Measurements from ENCODE around the gene AGPAT3. TPM values are rescaled to one million over a fixed set of nuclear protein-coding genes. Genes with fewer than 3 reads are reported as not detected.

The AGPAT3 gene
- total and polyA plus RNA-seq, 2 donors (not counting 3 experiments of a cell fraction or from before 2014, with no cell fraction given): 39.9 to 76.7 TPM

DNA sequence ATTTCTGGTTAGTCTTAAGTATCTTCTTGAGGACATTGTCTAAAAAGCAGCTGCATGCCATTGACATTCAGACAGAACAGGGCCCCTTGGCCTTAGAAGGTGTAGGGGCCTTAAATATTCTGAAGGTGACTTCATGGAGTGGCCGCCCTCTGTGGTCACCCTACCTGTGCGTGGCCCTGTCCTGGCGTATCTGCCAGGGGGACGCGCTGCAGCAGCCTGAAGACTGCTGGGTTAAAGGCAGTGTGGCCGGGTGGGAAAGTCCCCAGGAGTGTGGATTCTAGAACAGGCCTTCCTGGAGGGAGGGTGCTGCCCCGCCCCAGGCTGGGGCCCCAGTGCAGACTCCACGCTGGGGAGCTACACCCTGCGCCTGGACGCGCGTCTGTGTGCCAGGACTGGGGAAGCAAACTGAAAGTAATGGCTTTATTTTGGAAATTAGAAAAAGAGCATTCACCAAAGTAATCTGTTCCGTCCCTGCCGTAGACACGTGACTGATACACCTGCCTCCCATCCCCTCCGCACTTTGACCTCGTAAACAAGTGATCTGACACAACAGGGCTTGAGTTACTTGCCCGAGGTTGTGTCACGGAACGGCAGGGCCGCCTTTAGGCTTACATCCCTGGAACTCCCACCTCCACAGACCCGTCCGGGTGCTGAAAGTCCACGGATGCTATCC, 1.8 kb downstream of the AGPAT3 start:
- DNase-seq (ENCODE audit: low read depth, low spot score) (peak; percentile 18), FAIRE-seq (no peak)
- intact Hi-C loops (cut with micrococcal nuclease): loop anchor here (1.0 to 5.0 kb wide), 3 partner anchors 27 to 72 kb away; no protein-coding TSS in a partner anchor
- H3K4me2 ChIP-seq (ENCODE audit: insufficient read depth, low read length): peak overlapping the region; percentile 91
- peaks cover 0 to 2% of the 10 kb centered on the region in 2 experiments for H3K36me3 ChIP-seq (ENCODE audit: control insufficient read depth in 2 of 2, extremely low read depth in 1 of 2, insufficient read depth in 2 of 2, low read length in 2 of 2)
- peak overlapping the region; percentile 3 for H3K9ac ChIP-seq (replicated peaks; ENCODE audit: extremely low read depth, insufficient read depth, low read length)
- H3K79me2 ChIP-seq (ENCODE audit: control insufficient read depth, insufficient read depth, low read length): peaks cover 62% of the 10 kb centered on the region
- BruUV-seq (replicated peaks): no TSS peak
- peaks cover 15% of the 10 kb centered on the region for H3K4me1 ChIP-seq (ENCODE audit: control insufficient read depth, extremely low read depth, insufficient read depth, low read length)
- ChIA-PET CTCF (interaction anchor here (0.8 to 1.5 kb wide), 6 partner anchors 27 to 75 kb away, joined by 3 to 8 read pairs (median 4); no protein-coding TSS in a partner anchor), POLR2A (no interaction called here)
- no peaks in the 10 kb centered on the region for H4K20me1 ChIP-seq (replicated peaks; ENCODE audit: control insufficient read depth, extremely low read depth, insufficient read depth, low read length)
- TF ChIP-seq, protein P1, sequence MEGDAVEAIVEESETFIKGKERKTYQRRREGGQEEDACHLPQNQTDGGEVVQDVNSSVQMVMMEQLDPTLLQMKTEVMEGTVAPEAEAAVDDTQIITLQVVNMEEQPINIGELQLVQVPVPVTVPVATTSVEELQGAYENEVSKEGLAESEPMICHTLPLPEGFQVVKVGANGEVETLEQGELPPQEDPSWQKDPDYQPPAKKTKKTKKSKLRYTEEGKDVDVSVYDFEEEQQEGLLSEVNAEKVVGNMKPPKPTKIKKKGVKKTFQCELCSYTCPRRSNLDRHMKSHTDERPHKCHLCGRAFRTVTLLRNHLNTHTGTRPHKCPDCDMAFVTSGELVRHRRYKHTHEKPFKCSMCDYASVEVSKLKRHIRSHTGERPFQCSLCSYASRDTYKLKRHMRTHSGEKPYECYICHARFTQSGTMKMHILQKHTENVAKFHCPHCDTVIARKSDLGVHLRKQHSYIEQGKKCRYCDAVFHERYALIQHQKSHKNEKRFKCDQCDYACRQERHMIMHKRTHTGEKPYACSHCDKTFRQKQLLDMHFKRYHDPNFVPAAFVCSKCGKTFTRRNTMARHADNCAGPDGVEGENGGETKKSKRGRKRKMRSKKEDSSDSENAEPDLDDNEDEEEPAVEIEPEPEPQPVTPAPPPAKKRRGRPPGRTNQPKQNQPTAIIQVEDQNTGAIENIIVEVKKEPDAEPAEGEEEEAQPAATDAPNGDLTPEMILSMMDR (IDR thresholded peaks at IDR 0.05; ENCODE audit: extremely low read depth in 1 of 2, insufficient read depth in 1 of 2, low read depth in 1 of 2, low read length in 2 of 2): no peak
- TF ChIP-seq JUN (IDR thresholded peaks at IDR 0.05; ENCODE audit: borderline replicate concordance, insufficient read depth, insufficient read length, low read depth) (no peak), EZH2 (IDR thresholded peaks at IDR 0.05; ENCODE audit: borderline replicate concordance, low read depth, low read length, severe bottlenecking) (no peak), POLR2AphosphoS5 (IDR thresholded peaks at IDR 0.05; ENCODE audit: insufficient read depth, low read depth, low read length) (no peak), GATA2 (IDR thresholded peaks at IDR 0.05; ENCODE audit: insufficient read depth, insufficient read length, low read depth, low read length) (no peak), POLR2A (IDR thresholded peaks at IDR 0.05; ENCODE audit: low read depth, low read length) (no peak), FOS (IDR thresholded peaks at IDR 0.05; ENCODE audit: borderline replicate concordance, insufficient read depth, low read length) (no peak), MYC (IDR thresholded peaks at IDR 0.05; ENCODE audit: low read depth, low read length) (no peak)
- TF ChIP-seq, protein P2, sequence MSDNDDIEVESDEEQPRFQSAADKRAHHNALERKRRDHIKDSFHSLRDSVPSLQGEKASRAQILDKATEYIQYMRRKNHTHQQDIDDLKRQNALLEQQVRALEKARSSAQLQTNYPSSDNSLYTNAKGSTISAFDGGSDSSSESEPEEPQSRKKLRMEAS (IDR thresholded peaks at IDR 0.05; ENCODE audit: insufficient read depth, insufficient read length): no peak
- H2AFZ ChIP-seq (ENCODE audit: low read depth, low read length): no peak overlapping the region
- no peaks in the 10 kb centered on the region for H3K27me3 ChIP-seq (ENCODE audit: control insufficient read depth in 2 of 2, insufficient read depth in 2 of 2, low read length in 2 of 2)
- H3K9me3 ChIP-seq (replicated peaks; ENCODE audit: control insufficient read depth, insufficient read depth, low read length): no peaks in the 10 kb centered on the region
- H3K9me1 ChIP-seq (replicated peaks; ENCODE audit: control insufficient read depth, extremely low read depth, insufficient read depth, low read length): no peaks in the 10 kb centered on the region
- dilution Hi-C loops (cut with MboI; ENCODE audit: extremely low pct_ligation_motif_present, low sequenced_read_pairs): no loop called here
- no peak overlapping the region for H3K27ac ChIP-seq (ENCODE audit: insufficient read depth, low read depth, low read length)
- peak overlapping the region; percentile 88 to 94 (median 92) for H3K4me3 ChIP-seq (replicated peaks in 1 of 3; ENCODE audit: insufficient read depth in 1 of 3, low read depth in 1 of 3, low read length in 3 of 3)
